ENCODE results near the gene CHST11.

CHST11 gene

DNA sequence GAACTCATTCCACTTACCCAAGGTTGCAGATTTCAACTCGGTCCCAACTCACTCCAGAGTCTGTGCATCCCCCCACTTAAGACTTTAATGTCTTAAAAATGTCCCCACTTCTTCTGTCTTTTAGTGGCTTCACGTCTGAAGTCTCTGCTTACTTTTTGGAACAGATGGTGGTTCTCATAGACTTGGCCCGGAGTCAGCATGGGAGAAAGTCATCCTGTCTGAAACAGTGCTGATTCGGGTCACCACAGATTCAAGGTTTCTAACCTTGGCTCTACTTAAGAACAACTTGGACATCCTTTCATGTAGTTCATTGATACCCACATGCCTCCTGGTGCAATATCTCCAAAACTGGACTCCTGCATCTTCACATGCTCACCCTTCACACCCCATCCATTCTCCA lies 26.0 kb downstream of the CHST11 start:
- no peak for DNase-seq

DNA sequence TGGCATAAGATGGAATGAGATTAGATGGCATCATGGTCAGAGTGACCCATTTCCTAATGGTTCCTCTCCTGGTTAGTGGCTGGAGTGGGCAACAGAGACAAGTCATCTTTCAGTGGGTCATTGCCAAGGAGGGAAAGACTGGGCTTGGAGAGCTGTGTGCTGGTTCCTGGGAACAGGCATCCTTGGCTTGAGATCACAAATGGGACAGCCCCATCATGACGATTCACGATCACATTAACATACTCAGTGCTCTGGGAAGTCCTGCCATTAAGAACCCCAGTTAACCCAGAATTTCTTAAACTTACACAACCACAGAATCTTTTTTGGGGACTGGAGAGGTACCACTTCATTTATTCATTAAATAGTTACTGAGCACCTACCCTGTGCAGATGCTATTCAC lies 27.3 kb downstream of the CHST11 start:
- DNase-seq = no peak

DNA sequence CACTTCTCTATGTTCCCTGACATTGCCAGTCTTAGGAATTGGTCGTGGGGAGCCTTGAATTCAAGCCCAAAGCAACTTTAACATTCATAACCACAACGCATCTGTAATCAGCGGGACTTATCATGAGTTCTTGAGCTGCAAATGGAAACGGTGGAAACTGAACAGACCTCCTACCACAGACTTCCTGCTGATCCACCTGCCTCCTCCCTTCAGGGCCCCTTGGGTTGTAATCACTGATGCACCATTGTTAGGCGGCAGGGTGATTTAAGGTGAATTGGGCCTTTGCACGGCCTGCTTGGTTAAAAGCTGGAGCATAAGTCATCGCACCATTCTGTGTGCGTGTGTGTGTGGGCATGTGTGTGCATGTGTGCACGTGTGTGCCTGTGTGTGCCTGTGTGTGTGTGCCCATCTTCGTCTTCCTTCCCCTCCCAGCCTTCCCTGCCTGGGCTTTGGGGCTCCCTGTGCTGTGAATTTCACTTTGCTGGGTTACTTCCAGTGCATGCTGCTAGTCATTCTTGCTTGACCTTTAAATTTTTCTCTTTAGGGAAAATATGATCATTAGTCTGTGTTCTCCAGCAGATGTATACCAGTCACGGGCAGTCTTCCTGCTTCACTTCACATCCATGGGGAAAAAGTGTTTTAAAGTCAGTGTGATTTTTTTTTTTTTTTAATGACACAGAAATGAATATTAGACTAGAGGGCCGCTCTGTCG lies 29.1 kb downstream of the CHST11 start:
- DNase-seq = no peak

DNA sequence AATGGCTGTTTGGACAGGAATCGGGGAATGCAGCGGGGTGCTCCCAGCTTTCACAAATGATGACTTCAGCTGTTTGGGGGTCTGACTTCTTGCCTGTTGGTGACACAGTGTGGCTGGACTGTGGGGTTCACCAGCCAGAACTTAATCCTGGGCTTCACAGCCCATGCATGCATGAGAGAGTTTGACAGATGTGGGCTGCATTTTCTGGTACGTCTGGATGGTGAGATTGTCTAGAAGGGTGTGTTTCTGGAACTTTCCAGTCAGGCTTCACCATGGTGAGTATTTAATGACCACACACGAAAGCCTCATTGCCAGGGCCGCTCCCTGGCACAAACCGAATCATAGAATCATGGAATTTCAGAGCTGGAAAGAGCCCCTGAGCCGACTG lies 29.6 kb downstream of the CHST11 start:
- no peak for DNase-seq

DNA sequence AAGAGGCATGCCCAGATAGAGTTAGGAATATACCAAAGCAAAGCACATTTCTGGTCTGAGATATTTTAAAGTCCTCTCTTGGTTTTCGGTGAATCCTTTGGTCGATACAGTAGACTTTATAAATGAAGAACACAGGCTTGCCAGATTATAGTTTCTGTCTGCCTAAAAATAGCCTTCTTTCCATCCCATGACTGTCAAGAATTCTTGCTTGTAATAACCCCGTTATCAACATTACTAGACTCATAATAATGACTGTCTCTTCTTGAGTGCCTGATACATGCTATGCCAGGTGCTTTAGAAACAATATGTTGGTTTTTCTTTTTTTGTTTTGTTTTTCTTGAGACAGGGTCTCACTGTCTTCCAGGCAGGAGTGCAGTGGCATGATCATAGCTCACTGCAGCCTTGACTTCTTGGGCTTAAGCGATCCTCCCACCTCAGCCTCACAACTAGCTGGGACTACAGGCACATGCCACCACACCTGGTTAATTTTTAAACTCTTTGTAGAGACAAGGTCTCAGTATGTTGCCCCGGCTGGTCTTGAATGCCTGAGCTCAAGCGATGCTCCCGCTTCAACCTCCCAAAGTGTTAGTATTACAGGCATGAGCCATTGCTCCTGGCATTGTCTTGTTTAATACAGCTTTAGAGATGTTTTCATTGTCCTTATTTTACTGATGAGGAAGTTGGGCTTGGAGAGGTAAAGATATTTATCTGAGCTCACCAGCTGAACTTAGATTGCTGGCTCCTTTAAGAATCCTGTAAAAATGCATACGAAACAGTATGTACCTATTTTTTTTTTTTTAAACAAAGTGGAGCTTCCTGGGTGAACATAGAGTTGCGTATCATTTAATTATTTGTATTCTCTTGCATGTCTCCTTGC lies 30.4 kb downstream of the CHST11 start:
- DNase-seq = no peak

DNA sequence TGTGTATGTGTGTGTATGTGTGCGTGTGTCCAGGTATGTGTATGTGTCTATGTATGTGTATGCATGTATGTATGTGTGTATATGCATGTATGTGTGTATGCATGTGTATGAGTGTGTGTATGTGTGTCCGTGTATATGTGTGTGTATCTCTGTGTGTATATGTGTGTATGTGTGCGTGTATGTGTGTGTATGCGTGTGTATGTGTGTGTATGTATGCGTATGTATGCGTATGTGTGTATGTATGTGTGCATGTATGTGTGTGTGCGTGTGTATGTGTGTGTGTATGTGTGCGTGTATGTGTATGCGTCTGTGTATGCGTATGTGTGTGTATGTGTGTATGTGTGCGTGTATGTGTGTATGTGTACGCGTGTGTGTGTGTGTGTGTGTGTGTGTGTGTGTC lies 31.6 kb downstream of the CHST11 start:
- DNase-seq = no peak

DNA sequence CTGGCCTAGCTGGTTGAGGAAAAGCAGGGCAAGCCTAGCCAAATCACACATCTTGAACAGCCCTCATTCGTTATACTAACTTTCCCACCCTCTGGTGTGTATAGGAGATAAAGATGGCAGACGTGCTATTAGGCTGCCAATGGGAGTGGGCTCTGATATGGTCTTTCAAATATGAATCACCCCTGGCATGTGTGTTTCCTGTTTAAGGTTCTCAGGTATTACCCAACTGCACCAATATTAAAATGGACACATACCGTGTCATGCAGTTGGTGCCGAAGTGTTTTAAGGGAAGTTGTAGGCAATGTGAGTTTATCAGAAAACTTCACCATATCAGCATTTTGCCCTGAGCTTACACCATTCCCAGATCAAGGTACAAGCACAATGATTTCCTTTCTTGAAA lies 33.4 kb downstream of the CHST11 start:
- no peak for DNase-seq

DNA sequence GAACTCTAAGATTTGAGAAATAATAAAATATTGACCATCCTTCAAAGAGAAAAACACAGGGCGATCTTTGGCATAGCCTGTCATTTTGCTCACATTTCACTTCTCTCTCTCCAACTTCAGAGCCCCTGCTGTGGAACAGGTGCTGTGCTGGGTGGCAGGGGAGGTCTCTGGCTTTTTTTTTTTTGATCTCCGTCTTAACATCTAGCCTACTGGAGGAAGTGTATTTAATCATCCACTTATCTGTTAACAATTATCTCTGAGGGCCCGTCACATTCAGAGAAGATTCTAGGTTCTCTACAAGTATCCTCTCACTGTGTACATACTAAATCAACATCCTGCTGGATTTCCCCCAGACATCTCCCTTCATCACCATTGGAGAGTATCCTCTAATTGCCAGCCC lies 34.1 kb downstream of the CHST11 start:
- no peak for DNase-seq

DNA sequence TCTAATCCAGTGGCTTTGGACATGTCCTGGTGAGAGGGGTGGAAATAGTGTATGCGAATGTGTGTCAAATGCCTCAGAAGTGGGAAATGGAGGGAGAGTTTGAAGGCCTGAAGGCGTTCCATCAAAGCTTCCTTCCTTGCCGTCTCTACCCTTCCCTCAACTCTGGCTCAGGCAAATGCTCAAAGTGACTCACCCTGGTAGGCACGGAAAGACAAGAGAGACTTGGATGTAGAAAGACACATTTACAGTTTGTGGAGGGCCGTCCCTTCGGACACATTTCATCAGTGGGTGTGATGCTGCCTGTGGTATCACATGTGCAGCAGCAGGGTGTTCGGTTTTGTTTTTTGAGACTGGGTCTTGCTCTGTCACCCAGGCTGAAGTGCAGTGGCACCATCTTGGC lies 36.7 kb downstream of the CHST11 start:
- no peak for DNase-seq

DNA sequence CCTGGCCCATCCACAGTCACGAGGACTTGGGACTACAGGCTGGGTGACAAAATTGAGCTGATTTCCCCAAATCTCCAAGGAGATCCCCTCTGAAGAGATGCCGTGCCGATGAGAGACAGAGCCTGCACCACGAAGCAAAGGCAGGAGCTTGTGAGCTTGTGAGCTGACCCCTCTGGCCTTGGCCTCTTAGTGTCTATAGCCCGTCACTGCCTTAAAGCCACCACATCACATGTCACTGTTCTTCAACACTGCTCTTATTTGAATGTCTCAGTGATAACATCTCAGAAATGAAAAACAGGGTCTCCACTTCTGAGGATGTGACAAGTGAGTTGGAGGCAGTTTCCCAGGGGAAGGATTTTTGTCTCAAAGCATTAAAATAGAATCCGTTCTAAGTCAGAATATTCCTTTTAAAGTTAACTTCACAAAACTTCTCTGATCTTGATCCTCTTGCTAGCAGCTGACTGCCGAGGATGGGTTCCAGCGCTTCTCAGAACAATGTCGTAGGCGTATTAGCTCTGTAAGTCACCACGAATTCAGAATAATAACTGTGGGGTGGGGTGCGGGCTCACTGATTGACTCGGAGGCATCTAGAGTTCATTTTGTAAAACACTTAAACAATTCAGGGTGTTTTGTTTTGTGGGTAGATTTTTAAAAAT lies 37.5 kb downstream of the CHST11 start:
- DNase-seq = no peak

DNA sequence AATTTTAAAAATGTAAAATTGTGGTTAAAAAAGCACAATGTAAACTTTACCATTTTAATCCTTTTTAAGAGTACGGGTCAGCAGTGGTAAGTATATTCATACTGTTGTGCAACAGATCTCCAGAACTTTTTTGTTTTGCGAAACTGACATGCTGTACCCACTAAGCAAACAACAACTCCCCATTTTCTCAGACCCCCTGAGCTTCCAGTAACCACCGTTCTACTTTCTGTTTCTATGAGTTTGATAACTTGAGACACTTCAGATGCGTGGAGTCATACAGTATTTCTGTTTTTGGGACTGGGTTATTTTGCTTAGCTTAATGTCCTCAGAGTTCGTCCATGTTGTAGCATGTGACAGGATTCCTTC lies 38.0 kb downstream of the CHST11 start:
- no peak for DNase-seq

DNA sequence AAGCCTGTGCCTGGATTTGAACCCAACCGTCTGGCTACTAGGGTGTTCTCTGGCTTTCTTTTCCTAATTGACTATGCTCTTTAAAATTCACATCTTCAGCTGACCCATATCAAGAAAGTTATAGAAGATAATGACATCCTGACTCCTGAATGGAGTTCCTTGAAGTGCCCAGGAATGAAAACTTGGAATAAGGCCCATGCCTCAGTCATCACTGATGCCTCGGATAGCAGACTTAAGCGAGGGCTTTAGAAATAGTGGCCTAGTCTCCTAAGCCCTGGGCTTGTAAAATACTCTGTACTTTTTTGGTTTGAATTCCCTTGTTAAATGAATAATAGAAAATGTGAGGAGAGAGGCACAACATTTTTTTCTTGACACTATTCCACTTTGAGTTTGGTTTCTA lies 39.0 kb downstream of the CHST11 start:
- no peak for DNase-seq

DNA sequence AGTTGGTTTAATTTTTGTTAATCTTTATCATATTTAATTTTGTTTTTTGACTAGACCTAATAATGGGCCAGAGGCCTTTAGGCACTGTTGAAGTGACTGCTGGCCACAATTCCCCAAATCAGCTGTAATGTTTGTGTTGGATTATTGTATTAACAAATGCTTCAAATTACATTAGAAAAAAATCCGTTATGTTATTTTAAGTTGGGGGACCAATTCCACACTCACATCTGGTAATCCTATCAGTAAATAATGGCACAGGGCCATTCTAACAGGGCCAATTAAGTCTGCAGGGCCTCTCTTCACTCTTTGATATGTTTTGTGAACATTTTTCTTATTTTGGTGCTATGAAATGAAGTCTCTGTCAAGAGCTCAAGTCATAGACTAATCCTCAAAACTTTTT lies 39.6 kb downstream of the CHST11 start:
- no peak for DNase-seq

DNA sequence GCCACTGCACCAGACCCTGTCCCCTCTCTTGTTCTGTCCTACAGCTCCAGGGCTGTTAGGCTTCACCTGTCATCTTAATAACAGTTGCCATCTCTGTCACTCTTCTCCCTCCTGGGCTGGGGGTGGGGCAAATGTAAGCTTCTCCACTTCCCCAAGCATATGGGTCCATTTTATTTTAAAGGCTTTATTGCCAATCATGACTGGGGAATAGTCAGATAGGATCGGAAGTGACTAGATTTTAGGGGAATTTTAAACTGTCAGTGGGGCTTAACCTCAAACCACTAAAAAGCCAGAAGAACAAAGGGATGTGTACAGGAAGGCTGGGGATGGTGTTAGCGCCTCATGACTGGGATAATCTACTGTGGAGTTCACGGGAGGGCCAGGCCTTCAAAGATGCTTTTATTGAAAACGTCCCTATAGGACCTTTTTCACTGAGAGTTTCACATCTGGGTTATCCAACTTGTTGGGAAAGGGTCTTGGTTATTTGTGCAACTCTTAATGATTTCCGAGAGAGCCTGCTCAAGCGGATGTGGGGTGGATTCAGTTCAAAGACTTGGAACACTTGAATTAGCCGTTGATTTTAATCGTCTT lies 41.6 kb downstream of the CHST11 start:
- no peak for DNase-seq

DNA sequence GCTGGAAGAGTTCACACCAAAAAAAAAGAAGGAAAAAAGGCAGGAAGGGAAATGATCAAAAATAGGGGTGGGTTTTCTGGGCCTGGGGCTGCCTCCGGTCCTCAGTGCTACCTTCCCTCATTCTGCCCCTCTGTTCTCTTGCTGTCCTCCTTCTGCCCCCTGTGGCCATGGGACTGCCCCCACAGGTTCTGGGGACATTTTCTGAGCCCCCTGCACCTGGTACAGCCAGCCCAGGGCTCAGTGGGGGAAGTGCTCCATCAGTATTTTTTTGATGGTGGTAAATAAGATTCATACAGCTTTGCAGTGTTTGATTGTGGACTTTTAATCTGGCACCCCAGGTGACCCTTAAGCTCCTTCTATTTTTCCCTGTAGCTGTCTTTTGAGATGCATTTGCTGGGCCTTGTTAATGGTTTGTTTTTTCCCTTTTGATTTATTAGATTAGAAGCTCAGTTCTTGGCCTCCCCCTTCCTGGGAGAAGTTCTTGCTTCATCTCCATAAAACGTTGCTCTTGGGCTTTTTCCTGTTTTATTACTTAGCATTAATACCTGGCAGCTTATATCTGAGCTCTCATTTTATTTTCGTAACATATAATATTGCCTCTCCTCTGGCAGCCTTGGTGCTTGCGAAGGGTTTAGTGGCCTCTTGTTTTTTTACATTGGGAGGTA lies 43.1 kb downstream of the CHST11 start:
- DNase-seq = no peak

DNA sequence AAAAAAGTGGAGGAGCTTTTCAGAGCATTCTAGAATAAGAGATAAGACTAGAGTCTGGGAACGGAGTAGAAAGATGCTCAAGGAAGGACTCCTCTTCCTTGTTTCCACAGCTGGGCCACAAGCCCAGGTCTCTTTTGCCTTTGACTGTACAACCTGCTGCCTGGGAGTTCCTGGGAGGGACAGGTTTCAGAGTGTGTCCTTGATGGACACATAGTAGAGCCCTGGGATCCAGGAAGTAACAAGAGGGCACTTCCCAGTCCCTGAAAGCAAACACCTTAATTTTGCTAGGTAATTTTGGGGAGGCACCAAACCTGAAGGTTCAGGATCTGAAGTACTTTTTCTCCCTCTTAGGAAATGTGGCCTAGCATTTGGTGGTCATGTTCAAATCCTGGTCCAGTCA lies 44.4 kb downstream of the CHST11 start:
- no peak for DNase-seq

DNA sequence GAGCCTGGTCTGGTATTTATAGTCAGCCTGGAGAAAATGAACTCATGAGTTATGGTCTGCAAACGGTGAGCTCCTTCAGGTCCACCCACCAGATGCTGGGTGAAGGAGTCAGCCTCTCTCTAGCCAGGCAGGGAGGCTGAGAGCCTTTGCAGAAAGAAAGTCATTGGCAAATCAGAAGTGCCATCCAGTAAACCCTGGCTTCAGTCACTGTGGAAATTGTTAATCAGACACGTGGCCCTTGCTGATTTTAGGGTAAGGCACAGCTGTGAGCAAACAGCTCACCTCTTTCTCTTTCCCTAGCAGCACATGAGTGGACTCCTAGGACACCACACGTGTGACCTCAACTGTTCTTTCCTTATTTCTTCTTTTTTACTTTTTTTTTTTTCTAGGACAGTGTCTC lies 44.9 kb downstream of the CHST11 start:
- DNase-seq = no peak

DNA sequence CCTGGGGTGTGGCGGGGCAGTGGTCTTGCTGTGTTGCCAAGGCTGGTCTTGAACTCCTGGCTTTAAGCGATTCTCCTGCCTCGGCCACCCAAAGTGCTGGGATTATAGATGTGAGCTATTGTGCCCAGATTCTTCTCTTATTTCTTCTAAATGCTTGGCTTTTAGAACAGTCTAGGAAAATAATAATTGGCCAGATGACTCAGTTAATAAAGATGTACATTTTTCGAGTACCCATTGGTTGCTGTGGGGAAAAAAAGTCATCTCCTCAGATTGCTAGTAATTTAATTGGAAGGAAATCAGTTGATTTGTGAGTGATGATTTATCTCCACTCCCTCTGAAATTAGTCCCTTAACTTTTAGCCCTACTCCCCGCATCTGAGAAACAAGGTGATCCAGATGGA lies 45.5 kb downstream of the CHST11 start:
- no peak for DNase-seq

DNA sequence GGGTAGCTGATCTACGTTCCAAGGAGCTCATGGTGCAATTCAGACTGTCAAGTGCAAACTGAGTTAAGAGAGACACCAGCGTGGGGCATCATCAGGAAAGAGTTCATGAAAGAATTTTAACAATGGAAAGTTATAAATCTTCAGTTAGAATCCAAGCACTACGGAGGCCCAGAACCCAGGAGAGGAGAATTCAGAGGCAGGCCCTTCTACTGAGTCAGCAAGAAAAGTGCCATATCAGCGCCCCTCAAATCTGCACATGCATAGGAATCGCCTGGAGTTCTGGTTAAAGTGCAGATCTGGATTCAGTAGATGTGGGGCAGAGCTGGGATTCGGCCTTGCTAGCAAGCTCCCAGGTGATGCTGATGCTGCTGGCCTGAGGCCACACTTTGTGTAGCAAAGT lies 45.9 kb downstream of the CHST11 start:
- DNase-seq = no peak

DNA sequence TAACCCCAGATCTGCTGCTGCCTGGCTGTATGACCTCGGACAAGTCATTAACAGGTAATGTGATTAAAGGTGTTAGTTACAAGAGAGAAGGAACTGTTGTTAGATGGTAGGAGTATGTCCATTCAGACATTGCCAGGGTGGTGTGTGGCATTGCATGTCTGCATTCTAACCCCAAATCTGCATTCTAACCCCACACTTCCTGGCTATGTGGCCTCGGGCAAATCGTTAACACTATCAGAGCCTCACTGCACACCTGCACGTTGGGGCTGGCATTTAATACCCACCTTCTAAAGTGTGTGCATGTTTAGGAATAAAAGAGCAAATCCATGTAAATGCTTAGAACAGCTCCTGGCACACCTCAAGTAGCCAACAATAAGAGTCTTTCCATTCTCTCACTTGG lies 46.4 kb downstream of the CHST11 start:
- DNase-seq = no peak

DNA sequence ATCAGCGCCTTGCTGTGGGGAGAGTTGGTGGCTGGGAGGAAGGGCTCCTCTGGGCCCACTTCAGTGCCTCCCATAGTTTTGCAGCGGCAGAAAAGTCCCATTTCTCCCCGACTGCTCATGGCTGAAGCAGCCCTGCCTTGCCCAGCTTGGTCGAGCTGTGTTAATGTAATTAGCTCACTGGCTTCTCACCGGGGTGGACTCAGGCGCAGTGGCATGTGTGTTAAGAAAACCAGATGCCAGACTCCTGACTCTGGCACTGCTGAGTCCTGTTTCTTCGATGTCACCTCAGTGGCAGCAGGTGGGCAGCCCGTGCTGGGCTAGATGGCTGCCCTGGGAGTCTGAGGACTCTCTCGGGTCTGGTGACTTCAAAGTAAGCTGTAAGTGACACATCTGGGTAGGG lies 47.4 kb downstream of the CHST11 start:
- no peak for DNase-seq

DNA sequence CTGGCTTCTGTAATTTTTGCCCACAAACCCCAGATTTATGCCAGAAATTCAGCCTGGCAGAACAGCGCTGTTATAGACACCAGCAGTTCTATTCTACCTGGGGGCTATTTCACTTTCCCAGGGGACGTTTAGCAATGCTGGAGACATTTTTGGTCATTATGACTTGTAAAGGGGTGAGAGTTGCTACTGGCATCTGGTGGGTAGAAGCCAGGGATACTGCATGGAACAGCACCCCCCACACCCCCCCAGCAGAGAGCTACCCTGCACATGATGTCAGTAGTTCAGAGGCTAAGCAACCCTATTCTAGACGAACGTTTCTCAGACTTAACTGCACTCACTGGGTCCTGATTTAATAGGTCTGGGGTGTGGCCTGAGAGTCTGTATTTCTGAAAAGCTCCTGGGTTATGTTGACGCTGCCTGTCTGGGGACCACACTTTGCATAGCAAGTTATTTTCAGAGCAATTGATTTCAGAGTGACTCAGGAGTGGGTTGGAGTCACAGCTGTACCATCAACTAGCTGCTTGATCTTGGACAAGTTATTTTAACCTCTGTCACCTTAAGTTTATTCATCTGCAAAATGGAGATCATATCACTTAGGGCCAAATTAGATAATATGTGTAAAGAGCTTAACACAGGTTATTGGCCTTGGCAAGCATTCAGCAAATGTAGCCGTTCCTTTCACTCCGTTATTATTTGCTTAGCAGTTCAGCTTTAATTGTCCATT lies 48.5 kb downstream of the CHST11 start:
- DNase-seq = no peak
